Measurements from ENCODE around the gene TMEM151B. TPM values are rescaled to one million over a fixed set of nuclear protein-coding genes. Genes with fewer than 3 reads are reported as not detected.
A peak's percentile ranks its signal among the peaks of the same experiment; 100 is the strongest.

Gene TMEM151B
- total and polyA plus RNA-seq, 2 of the 13 experiments (the other 11 are each of a cell fraction or from before 2014, with no cell fraction given) = not detected

DNA sequence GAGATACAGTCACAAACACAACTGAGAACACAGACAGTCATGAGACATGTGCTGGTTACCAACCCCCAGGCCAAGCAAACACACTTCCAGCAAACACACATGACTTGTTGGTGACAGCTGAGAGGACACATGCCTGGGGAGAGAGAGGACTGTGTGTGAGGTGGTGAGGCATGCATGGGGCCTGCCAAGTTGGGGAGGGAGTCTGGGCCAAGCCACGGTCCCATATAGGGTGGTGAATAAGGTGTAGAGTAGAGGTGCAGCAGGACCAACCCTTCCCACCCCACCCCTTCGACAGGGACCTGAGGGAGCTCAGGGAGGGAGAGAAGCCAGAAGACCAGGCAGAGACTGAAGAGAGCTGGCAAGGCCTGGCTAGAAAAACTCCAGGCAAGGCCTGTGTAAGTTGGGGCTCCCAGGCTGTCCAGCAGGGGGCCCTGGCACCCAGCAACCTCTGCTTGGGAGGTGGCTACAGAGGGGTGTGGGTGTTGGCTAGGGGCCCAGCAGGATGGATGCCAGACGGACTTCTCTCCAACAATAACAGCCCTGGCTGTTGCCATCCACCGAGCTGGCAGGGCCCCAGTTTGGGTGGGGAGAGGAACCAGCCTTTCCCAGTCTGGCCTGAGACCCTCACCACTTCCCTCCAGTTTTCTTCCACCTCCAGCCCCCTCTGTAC lies 48.8 kb upstream of the TMEM151B start (continued):
- TF ChIP-seq, protein P1, sequence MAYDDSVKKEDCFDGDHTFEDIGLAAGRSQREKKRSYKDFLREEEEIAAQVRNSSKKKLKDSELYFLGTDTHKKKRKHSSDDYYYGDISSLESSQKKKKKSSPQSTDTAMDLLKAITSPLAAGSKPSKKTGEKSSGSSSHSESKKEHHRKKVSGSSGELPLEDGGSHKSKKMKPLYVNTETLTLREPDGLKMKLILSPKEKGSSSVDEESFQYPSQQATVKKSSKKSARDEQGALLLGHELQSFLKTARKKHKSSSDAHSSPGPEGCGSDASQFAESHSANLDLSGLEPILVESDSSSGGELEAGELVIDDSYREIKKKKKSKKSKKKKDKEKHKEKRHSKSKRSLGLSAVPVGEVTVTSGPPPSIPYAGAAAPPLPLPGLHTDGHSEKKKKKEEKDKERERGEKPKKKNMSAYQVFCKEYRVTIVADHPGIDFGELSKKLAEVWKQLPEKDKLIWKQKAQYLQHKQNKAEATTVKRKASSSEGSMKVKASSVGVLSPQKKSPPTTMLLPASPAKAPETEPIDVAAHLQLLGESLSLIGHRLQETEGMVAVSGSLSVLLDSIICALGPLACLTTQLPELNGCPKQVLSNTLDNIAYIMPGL (CRISPR knock-in tag; IDR thresholded peaks at IDR 0.05; ENCODE audit: borderline replicate concordance in 1 of 2, low read depth in 1 of 2) = peak; percentile 88 to 94
- TF ChIP-seq ZC3H4 (CRISPR knock-in tag; IDR thresholded peaks at IDR 0.05; ENCODE audit: borderline replicate concordance) = no peak
- no peak for TF ChIP-seq SP2 (CRISPR knock-in tag; IDR thresholded peaks at IDR 0.05)
- no peak for TF ChIP-seq ZNF780A (CRISPR knock-in tag; IDR thresholded peaks at IDR 0.05)
- TF ChIP-seq ZKSCAN5 (CRISPR knock-in tag; IDR thresholded peaks at IDR 0.05) = no peak
- TF ChIP-seq ZMAT3 (CRISPR knock-in tag; conservative IDR thresholded peaks at IDR 0.05) = no peak
- TF ChIP-seq TEAD3 (CRISPR knock-in tag; optimal IDR thresholded peaks at IDR 0.05; ENCODE audit: borderline replicate concordance) = peak; percentile 54
- TF ChIP-seq ETV6 (CRISPR knock-in tag; conservative IDR thresholded peaks at IDR 0.05) = no peak
- no peak; the same call in 1 of the 2 replicates for TF ChIP-seq ZBTB43 (CRISPR knock-in tag; conservative IDR thresholded peaks at IDR 0.05)
- TF ChIP-seq KMT2A (CRISPR knock-in tag; IDR thresholded peaks at IDR 0.05) = 0 out of 2 replicates have a peak, but pooled peaks have one; percentile 30
- TF ChIP-seq CC2D1A (CRISPR knock-in tag; IDR thresholded peaks at IDR 0.05) = no peak
- TF ChIP-seq, protein P2, sequence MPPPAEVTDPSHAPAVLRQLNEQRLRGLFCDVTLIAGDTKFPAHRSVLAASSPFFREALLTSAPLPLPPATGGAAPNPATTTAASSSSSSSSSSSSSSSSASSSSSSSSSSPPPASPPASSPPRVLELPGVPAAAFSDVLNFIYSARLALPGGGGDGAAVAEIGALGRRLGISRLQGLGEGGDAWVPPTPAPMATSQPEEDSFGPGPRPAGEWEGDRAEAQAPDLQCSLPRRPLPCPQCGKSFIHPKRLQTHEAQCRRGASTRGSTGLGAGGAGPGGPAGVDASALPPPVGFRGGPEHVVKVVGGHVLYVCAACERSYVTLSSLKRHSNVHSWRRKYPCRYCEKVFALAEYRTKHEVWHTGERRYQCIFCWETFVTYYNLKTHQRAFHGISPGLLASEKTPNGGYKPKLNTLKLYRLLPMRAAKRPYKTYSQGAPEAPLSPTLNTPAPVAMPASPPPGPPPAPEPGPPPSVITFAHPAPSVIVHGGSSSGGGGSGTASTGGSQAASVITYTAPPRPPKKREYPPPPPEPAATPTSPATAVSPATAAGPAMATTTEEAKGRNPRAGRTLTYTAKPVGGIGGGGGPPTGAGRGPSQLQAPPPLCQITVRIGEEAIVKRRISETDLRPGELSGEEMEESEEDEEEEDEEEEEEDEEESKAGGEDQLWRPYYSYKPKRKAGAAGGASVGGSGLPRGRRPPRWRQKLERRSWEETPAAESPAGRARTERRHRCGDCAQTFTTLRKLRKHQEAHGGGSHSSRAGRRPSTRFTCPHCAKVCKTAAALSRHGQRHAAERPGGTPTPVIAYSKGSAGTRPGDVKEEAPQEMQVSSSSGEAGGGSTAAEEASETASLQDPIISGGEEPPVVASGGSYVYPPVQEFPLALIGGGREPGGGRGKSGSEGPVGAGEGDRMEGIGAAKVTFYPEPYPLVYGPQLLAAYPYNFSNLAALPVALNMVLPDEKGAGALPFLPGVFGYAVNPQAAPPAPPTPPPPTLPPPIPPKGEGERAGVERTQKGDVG (CRISPR knock-in tag; IDR thresholded peaks at IDR 0.05; ENCODE audit: borderline replicate concordance) = peak; percentile 91; the same call in 1 of the 2 replicates
- no peak for TF ChIP-seq ZNF775 (CRISPR knock-in tag; IDR thresholded peaks at IDR 0.05; ENCODE audit: borderline replicate concordance)
- TF ChIP-seq KDM5A (IDR thresholded peaks at IDR 0.05; ENCODE audit: borderline replicate concordance, low read length) = no peak
- no peak for TF ChIP-seq FOXK2 (IDR thresholded peaks at IDR 0.05)
- no peak for TF ChIP-seq MBNL3 (CRISPR knock-in tag; conservative IDR thresholded peaks at IDR 0.05)
- no peak for TF ChIP-seq KLF13 (CRISPR knock-in tag; IDR thresholded peaks at IDR 0.05)
- TF ChIP-seq ZNF567 (CRISPR knock-in tag; IDR thresholded peaks at IDR 0.05; ENCODE audit: borderline replicate concordance) = 0 out of 2 replicates have a peak, but pooled peaks have one; percentile 39
- TF ChIP-seq PAXIP1 (CRISPR knock-in tag; conservative IDR thresholded peaks at IDR 0.05) = no peak

Data from HepG2 (cell line).